ENCODE results near the gene TSPAN18. TPM values are rescaled to one million over a fixed set of nuclear protein-coding genes. Genes with fewer than 3 reads are reported as not detected.

TSPAN18 gene
- polyA plus RNA-seq, 1 of the 3 experiments (the other 2 are of a cell fraction) = 0.72 TPM

GRCh38 chr11:44778195-44779100 lies 51.7 kb downstream of the TSPAN18 start:
- Histone ChIP-seq H4K20me1 (ENCODE audit: insufficient read depth) (no peaks in the 10 kb centered on the region), H3K36me3 (replicated peaks in 1 of 2; ENCODE audit: control insufficient read depth in 1 of 2, insufficient read depth in 2 of 2, low read length in 1 of 2) (no peaks in the 10 kb centered on the region), H3K4me1 (ENCODE audit: control insufficient read depth in 1 of 2, insufficient read depth in 2 of 2, low read depth in 1 of 2, low read length in 1 of 2) (peaks cover 21 to 79% of the 10 kb centered on the region in 2 experiments; a peak in 3 of 4 replicates), H3K79me2 (ENCODE audit: insufficient read depth) (no peaks in the 10 kb centered on the region), H3K27me3 (ENCODE audit: insufficient read depth) (no peaks in the 10 kb centered on the region; the same call in 1 of the 2 replicates), H2AFZ (ENCODE audit: low read depth) (no peak overlapping the region), H3K9me2 (no peaks in the 10 kb centered on the region), H3K4me3 (ENCODE audit: low read depth in 2 of 2, low read length in 1 of 2) (no peak overlapping the region), H3K9me3 (no peaks in the 10 kb centered on the region), H3K9ac (no peak overlapping the region), H3F3A (replicated peaks; ENCODE audit: insufficient read depth) (no peaks in the 10 kb centered on the region), H3K4me2 (no peak overlapping the region), H3K27ac (ENCODE audit: low read depth in 2 of 2, low read length in 1 of 2) (peak overlapping the region in 1 of 2 experiments; percentile 99; a peak in 2 of 4 replicates)
- WGBS (ENCODE audit: low lambda C conversion rate) = 78% methylated on average over 3 of the region's 5 CpGs
- TF ChIP-seq EP300 (IDR thresholded peaks at IDR 0.05; ENCODE audit: borderline replicate concordance in 1 of 2, low read depth in 1 of 2, low read length in 1 of 2) (no peak), GATA2 (CRISPR knock-in tag; IDR thresholded peaks at IDR 0.05) (no peak), FOXJ3 (CRISPR knock-in tag; IDR thresholded peaks at IDR 0.05) (no peak), RXRA (IDR thresholded peaks at IDR 0.05; ENCODE audit: borderline replicate concordance, low read depth) (no peak), EZH2phosphoT487 (IDR thresholded peaks at IDR 0.05; ENCODE audit: borderline replicate concordance, low read depth) (no peak), USF1 (IDR thresholded peaks at IDR 0.05; ENCODE audit: borderline replicate concordance, low read depth) (no peak), RFX5 (IDR thresholded peaks at IDR 0.05; ENCODE audit: low read length) (no peak), MAX (IDR thresholded peaks at IDR 0.05; ENCODE audit: low read depth) (no peak), IRF3 (IDR thresholded peaks at IDR 0.05; ENCODE audit: low read depth, low read length) (no peak), SMC3 (IDR thresholded peaks at IDR 0.05; ENCODE audit: low read depth, low read length) (no peak), POLR2AphosphoS5 (IDR thresholded peaks at IDR 0.05; ENCODE audit: low read depth, low read length) (no peak)
- TF ChIP-seq, protein P1, sequence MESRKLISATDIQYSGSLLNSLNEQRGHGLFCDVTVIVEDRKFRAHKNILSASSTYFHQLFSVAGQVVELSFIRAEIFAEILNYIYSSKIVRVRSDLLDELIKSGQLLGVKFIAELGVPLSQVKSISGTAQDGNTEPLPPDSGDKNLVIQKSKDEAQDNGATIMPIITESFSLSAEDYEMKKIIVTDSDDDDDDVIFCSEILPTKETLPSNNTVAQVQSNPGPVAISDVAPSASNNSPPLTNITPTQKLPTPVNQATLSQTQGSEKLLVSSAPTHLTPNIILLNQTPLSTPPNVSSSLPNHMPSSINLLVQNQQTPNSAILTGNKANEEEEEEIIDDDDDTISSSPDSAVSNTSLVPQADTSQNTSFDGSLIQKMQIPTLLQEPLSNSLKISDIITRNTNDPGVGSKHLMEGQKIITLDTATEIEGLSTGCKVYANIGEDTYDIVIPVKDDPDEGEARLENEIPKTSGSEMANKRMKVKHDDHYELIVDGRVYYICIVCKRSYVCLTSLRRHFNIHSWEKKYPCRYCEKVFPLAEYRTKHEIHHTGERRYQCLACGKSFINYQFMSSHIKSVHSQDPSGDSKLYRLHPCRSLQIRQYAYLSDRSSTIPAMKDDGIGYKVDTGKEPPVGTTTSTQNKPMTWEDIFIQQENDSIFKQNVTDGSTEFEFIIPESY (IDR thresholded peaks at IDR 0.05; ENCODE audit: borderline replicate concordance, low read depth) = no peak
- TF ChIP-seq, protein P2, sequence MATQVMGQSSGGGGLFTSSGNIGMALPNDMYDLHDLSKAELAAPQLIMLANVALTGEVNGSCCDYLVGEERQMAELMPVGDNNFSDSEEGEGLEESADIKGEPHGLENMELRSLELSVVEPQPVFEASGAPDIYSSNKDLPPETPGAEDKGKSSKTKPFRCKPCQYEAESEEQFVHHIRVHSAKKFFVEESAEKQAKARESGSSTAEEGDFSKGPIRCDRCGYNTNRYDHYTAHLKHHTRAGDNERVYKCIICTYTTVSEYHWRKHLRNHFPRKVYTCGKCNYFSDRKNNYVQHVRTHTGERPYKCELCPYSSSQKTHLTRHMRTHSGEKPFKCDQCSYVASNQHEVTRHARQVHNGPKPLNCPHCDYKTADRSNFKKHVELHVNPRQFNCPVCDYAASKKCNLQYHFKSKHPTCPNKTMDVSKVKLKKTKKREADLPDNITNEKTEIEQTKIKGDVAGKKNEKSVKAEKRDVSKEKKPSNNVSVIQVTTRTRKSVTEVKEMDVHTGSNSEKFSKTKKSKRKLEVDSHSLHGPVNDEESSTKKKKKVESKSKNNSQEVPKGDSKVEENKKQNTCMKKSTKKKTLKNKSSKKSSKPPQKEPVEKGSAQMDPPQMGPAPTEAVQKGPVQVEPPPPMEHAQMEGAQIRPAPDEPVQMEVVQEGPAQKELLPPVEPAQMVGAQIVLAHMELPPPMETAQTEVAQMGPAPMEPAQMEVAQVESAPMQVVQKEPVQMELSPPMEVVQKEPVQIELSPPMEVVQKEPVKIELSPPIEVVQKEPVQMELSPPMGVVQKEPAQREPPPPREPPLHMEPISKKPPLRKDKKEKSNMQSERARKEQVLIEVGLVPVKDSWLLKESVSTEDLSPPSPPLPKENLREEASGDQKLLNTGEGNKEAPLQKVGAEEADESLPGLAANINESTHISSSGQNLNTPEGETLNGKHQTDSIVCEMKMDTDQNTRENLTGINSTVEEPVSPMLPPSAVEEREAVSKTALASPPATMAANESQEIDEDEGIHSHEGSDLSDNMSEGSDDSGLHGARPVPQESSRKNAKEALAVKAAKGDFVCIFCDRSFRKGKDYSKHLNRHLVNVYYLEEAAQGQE (IDR thresholded peaks at IDR 0.05; ENCODE audit: low read depth, low read length) = no peak
- no peak for DNase-seq
- ChIA-PET CTCF (interaction anchor here (0.6 to 7.0 kb wide), 5 partner anchors 15 to 161 kb away, joined by 3 to 101 read pairs (median 42); no protein-coding TSS in a partner anchor), POLR2A (no interaction called here)
